Measurements from ENCODE around the gene SH3RF1. TPM values are rescaled to one million over a fixed set of nuclear protein-coding genes. Genes with fewer than 3 reads are reported as not detected.
"Not testable (repeated sequence)": the region's sequence is repeated elsewhere in the genome, so short reads cannot be mapped to it uniquely, and the experiment has no call there.

Gene SH3RF1
- total and polyA plus RNA-seq, 4 donors = 14.7 to 21.9 (median 18.5) TPM

GRCh38 chr4:169179609-169180521 is 90.9 kb downstream of the SH3RF1 start:
- Histone ChIP-seq H3K36me3 (ENCODE audit: control insufficient read depth, insufficient read depth, low read length) (no peaks in the 10 kb centered on the region), H3K4me3 (ENCODE audit: low read depth, low read length) (no peak overlapping the region), H3K27ac (ENCODE audit: low read depth, low read length) (peak overlapping the region; percentile 54), H3K4me1 (ENCODE audit: control insufficient read depth, insufficient read depth, low read length) (no peaks in the 10 kb centered on the region), H3K9me3 (ENCODE audit: control insufficient read depth, insufficient read depth, low read length) (no peaks in the 10 kb centered on the region), H3K27me3 (ENCODE audit: control insufficient read depth, insufficient read depth, low read length) (no peaks in the 10 kb centered on the region)
- WGBS (ENCODE audit: insufficient coverage) = 33% methylated on average over 6 of the region's 13 CpGs
- DNase-seq (ENCODE audit: low read depth in 4 of 6, low spot score in 6 of 6) = peak in 2 of 6 donors; percentile 58 to 65

- not testable (repeated sequence) for DNase-seq (ENCODE audit: low read depth in 4 of 6, low spot score in 6 of 6); H3K27ac ChIP-seq (ENCODE audit: low read depth, low read length)
These were observed 92.7 kb downstream of the SH3RF1 start for GRCh38 chr4:169178092-169178491.

GRCh38 chr4:169175476-169175875 is 95.3 kb downstream of the SH3RF1 start:
- H3K9me3 ChIP-seq (ENCODE audit: control insufficient read depth, insufficient read depth, low read length) = no peaks in the 10 kb centered on the region
- H3K27me3 ChIP-seq (ENCODE audit: control insufficient read depth, insufficient read depth, low read length) = no peaks in the 10 kb centered on the region
- H3K27ac ChIP-seq (ENCODE audit: low read depth, low read length) = no peak overlapping the region
- H3K4me1 ChIP-seq (ENCODE audit: control insufficient read depth, insufficient read depth, low read length) = no peaks in the 10 kb centered on the region
- 91% methylated on average over 2 of the region's 3 CpGs for WGBS (ENCODE audit: insufficient coverage)
- no peak for DNase-seq (ENCODE audit: low read depth in 4 of 6, low spot score in 6 of 6)
- H3K4me3 ChIP-seq (ENCODE audit: low read depth, low read length) = no peak overlapping the region
- no peaks in the 10 kb centered on the region for H3K36me3 ChIP-seq (ENCODE audit: control insufficient read depth, insufficient read depth, low read length)

More at GRCh38 chr4:169178092-169178491, 92.7 kb downstream of the SH3RF1 start:
- H3K4me3 ChIP-seq (ENCODE audit: low read depth, low read length); H3K27me3 ChIP-seq (ENCODE audit: control insufficient read depth, insufficient read depth, low read length); H3K36me3 ChIP-seq (ENCODE audit: control insufficient read depth, insufficient read depth, low read length); H3K4me1 ChIP-seq (ENCODE audit: control insufficient read depth, insufficient read depth, low read length); H3K9me3 ChIP-seq (ENCODE audit: control insufficient read depth, insufficient read depth, low read length): not testable (repeated sequence)
- WGBS (ENCODE audit: insufficient coverage) = no CpG with 5 or more reads among the region's 4 CpGs

- H3K4me1 ChIP-seq (ENCODE audit: control insufficient read depth, insufficient read depth, low read length) = no peaks in the 10 kb centered on the region
- DNase-seq (ENCODE audit: low read depth in 4 of 6, low spot score in 6 of 6) = no peak
- no peak overlapping the region for H3K27ac ChIP-seq (ENCODE audit: low read depth, low read length)
- no peak overlapping the region for H3K4me3 ChIP-seq (ENCODE audit: low read depth, low read length)
- WGBS (ENCODE audit: insufficient coverage) = 87% methylated on average over 4 of the region's 4 CpGs
- no peaks in the 10 kb centered on the region for H3K36me3 ChIP-seq (ENCODE audit: control insufficient read depth, insufficient read depth, low read length)
- no peaks in the 10 kb centered on the region for H3K27me3 ChIP-seq (ENCODE audit: control insufficient read depth, insufficient read depth, low read length)
- no peaks in the 10 kb centered on the region for H3K9me3 ChIP-seq (ENCODE audit: control insufficient read depth, insufficient read depth, low read length)
These were observed 95.7 kb downstream of the SH3RF1 start for GRCh38 chr4:169175035-169175434.

GRCh38 chr4:169174247-169174646 is 96.5 kb downstream of the SH3RF1 start:
- H3K4me1 ChIP-seq (ENCODE audit: control insufficient read depth, insufficient read depth, low read length) = no peaks in the 10 kb centered on the region
- WGBS (ENCODE audit: insufficient coverage) = 100% methylated on average over 3 of the region's 3 CpGs
- H3K27me3 ChIP-seq (ENCODE audit: control insufficient read depth, insufficient read depth, low read length) = no peaks in the 10 kb centered on the region
- no peaks in the 10 kb centered on the region for H3K9me3 ChIP-seq (ENCODE audit: control insufficient read depth, insufficient read depth, low read length)
- H3K27ac ChIP-seq (ENCODE audit: low read depth, low read length) = no peak overlapping the region
- DNase-seq (ENCODE audit: low read depth in 4 of 6, low spot score in 6 of 6) = no peak
- no peaks in the 10 kb centered on the region for H3K36me3 ChIP-seq (ENCODE audit: control insufficient read depth, insufficient read depth, low read length)
- H3K4me3 ChIP-seq (ENCODE audit: low read depth, low read length) = no peak overlapping the region

GRCh38 chr4:169167957-169168858 is 102.5 kb downstream of the SH3RF1 start:
- Histone ChIP-seq H3K27ac (ENCODE audit: low read depth, low read length) (no peak overlapping the region), H3K4me3 (ENCODE audit: low read depth, low read length) (no peak overlapping the region), H3K27me3 (ENCODE audit: control insufficient read depth, insufficient read depth, low read length) (no peaks in the 10 kb centered on the region), H3K36me3 (ENCODE audit: control insufficient read depth, insufficient read depth, low read length) (no peaks in the 10 kb centered on the region), H3K4me1 (ENCODE audit: control insufficient read depth, insufficient read depth, low read length) (no peaks in the 10 kb centered on the region), H3K9me3 (ENCODE audit: control insufficient read depth, insufficient read depth, low read length) (no peaks in the 10 kb centered on the region)
- WGBS (ENCODE audit: insufficient coverage) = 40% methylated on average over 1 of the region's 2 CpGs
- DNase-seq (ENCODE audit: low read depth in 4 of 6, low spot score in 6 of 6) = no peak

GRCh38 chr4:169164669-169165415 is 105.9 kb downstream of the SH3RF1 start:
- Histone ChIP-seq H3K4me1 (ENCODE audit: control insufficient read depth, insufficient read depth, low read length) (peaks cover 3% of the 10 kb centered on the region), H3K36me3 (ENCODE audit: control insufficient read depth, insufficient read depth, low read length) (no peaks in the 10 kb centered on the region), H3K27ac (ENCODE audit: low read depth, low read length) (no peak overlapping the region), H3K27me3 (ENCODE audit: control insufficient read depth, insufficient read depth, low read length) (no peaks in the 10 kb centered on the region), H3K9me3 (ENCODE audit: control insufficient read depth, insufficient read depth, low read length) (no peaks in the 10 kb centered on the region), H3K4me3 (ENCODE audit: low read depth, low read length) (no peak overlapping the region)
- WGBS (ENCODE audit: insufficient coverage) = no CpG with 5 or more reads among the region's 1 CpG
- DNase-seq (ENCODE audit: low read depth in 4 of 6, low spot score in 6 of 6) = no peak

GRCh38 chr4:169163947-169164668 is 106.6 kb downstream of the SH3RF1 start:
- no peak overlapping the region for H3K27ac ChIP-seq (ENCODE audit: low read depth, low read length)
- peaks cover 3% of the 10 kb centered on the region for H3K4me1 ChIP-seq (ENCODE audit: control insufficient read depth, insufficient read depth, low read length)
- no peaks in the 10 kb centered on the region for H3K36me3 ChIP-seq (ENCODE audit: control insufficient read depth, insufficient read depth, low read length)
- no peaks in the 10 kb centered on the region for H3K9me3 ChIP-seq (ENCODE audit: control insufficient read depth, insufficient read depth, low read length)
- DNase-seq (ENCODE audit: low read depth in 4 of 6, low spot score in 6 of 6) = no peak
- no peaks in the 10 kb centered on the region for H3K27me3 ChIP-seq (ENCODE audit: control insufficient read depth, insufficient read depth, low read length)
- H3K4me3 ChIP-seq (ENCODE audit: low read depth, low read length) = no peak overlapping the region

GRCh38 chr4:169163495-169163894 is 107.3 kb downstream of the SH3RF1 start:
- Histone ChIP-seq H3K4me3 (ENCODE audit: low read depth, low read length) (no peak overlapping the region), H3K27me3 (ENCODE audit: control insufficient read depth, insufficient read depth, low read length) (no peaks in the 10 kb centered on the region), H3K27ac (ENCODE audit: low read depth, low read length) (no peak overlapping the region), H3K4me1 (ENCODE audit: control insufficient read depth, insufficient read depth, low read length) (peaks cover 3% of the 10 kb centered on the region), H3K36me3 (ENCODE audit: control insufficient read depth, insufficient read depth, low read length) (no peaks in the 10 kb centered on the region), H3K9me3 (ENCODE audit: control insufficient read depth, insufficient read depth, low read length) (no peaks in the 10 kb centered on the region)
- DNase-seq (ENCODE audit: low read depth in 4 of 6, low spot score in 6 of 6) = no peak
- 57% methylated on average over 1 of the region's 4 CpGs for WGBS (ENCODE audit: insufficient coverage)
